Liver (tissue), 9 donors: ENCODE results near the gene EFCAB11. TPM values are rescaled to one million over a fixed set of nuclear protein-coding genes. Genes with fewer than 3 reads are reported as not detected.

ENCODE experiments used
- DNase-seq: peaks from one replicate; pipeline ENCODE4 v3.0.0-alpha.2; 2017; ENCODE audit warnings: low spot score
- H3K27ac ChIP-seq, 2 donors: one replicate each; pipeline ENCODE4 v1.7.0; 2013; ENCODE audit warnings: inconsistent platforms in 2 of 2, low read length in 2 of 2, control low read depth in 1 of 2, low read depth in 1 of 2, mild to moderate bottlenecking in 1 of 2
- H3K27me3 ChIP-seq, 4 donors: one replicate each; pipeline versions ENCODE4 v1.6.1 to v1.7.0; 2013; ENCODE audit warnings: low read length in 3 of 4, inconsistent platforms in 1 of 4, mild to moderate bottlenecking in 1 of 4, moderate library complexity in 1 of 4; ENCODE audit not compliant: control insufficient read depth in 4 of 4, insufficient read depth in 4 of 4
- H3K36me3 ChIP-seq, 4 donors: one replicate each; pipeline versions ENCODE4 v1.6.1 to v1.7.0; 2013; ENCODE audit warnings: low read length in 3 of 4, mild to moderate bottlenecking in 3 of 4, low read depth in 1 of 4, moderate library complexity in 1 of 4; ENCODE audit not compliant: control insufficient read depth in 4 of 4, insufficient read depth in 3 of 4
- H3K4me1 ChIP-seq, 4 donors: one replicate each; pipeline versions ENCODE4 v1.6.1 to v1.7.0; 2013; ENCODE audit warnings: low read length in 3 of 4, mild to moderate bottlenecking in 3 of 4, moderate library complexity in 1 of 4; ENCODE audit not compliant: control insufficient read depth in 4 of 4, insufficient read depth in 4 of 4
- H3K4me3 ChIP-seq, 3 donors: one replicate each; pipeline versions ENCODE4 v1.6.1 to v1.7.0; 2013; ENCODE audit warnings: low read length in 3 of 3, control low read depth in 1 of 3, low read depth in 1 of 3, mild to moderate bottlenecking in 1 of 3
- H3K9ac ChIP-seq, 2 donors: one replicate each; pipeline ENCODE4 v1.7.0; 2013; ENCODE audit warnings: low read length in 2 of 2, mild to moderate bottlenecking in 2 of 2, moderate library complexity in 2 of 2, control low read depth in 1 of 2, low read depth in 1 of 2
- H3K9me3 ChIP-seq, 4 donors: one replicate each; pipeline versions ENCODE4 v1.6.1 to v1.7.0; 2013; ENCODE audit warnings: low read length in 3 of 4; ENCODE audit not compliant: control insufficient read depth in 4 of 4
- EGR1 ChIP-seq, 2 donors: IDR thresholded peaks; 2 replicates each; pipeline ENCODE4 v1.6.1; 2016 to 2018; ENCODE audit warnings: antibody characterized with exemption in 2 of 2, low read depth in 2 of 2
- FOXA1 ChIP-seq: IDR thresholded peaks from 2 replicates; pipeline ENCODE4 v1.6.1; 2016; ENCODE audit warnings: antibody characterized with exemption
- FOXA2 ChIP-seq: IDR thresholded peaks from 2 replicates; pipeline ENCODE4 v1.6.1; 2016; ENCODE audit warnings: antibody characterized with exemption
- GABPA ChIP-seq, 2 donors: IDR thresholded peaks in 1 of 2; conservative IDR thresholded peaks in 1 of 2; 2 replicates each; pipeline ENCODE4 v1.6.1; 2016; ENCODE audit warnings: antibody characterized with exemption in 2 of 2, mild to moderate bottlenecking in 1 of 2, moderate library complexity in 1 of 2
- HNF4A ChIP-seq, 2 donors: conservative IDR thresholded peaks; 2 replicates each; pipeline ENCODE4 v1.6.1; 2016; ENCODE audit warnings: antibody characterized with exemption in 2 of 2, mild to moderate bottlenecking in 2 of 2
- HNF4G ChIP-seq: IDR thresholded peaks from 2 replicates; pipeline ENCODE4 v1.6.1; 2016; ENCODE audit warnings: antibody characterized with exemption
- JUND ChIP-seq, 2 donors: IDR thresholded peaks; 2 replicates each; pipeline ENCODE4 v1.6.1; 2016; ENCODE audit warnings: antibody characterized with exemption in 2 of 2
- NR2F2 ChIP-seq: IDR thresholded peaks from 2 replicates; pipeline ENCODE4 v1.6.1; 2016; ENCODE audit warnings: antibody characterized with exemption
- RAD21 ChIP-seq, 2 donors: IDR thresholded peaks; 2 replicates each; pipeline ENCODE4 v1.6.1; 2016; ENCODE audit warnings: antibody characterized with exemption in 2 of 2, mild to moderate bottlenecking in 2 of 2
- RXRA ChIP-seq, 2 donors: IDR thresholded peaks; 2 replicates each; pipeline ENCODE4 v1.6.1; 2017 to 2018; ENCODE audit warnings: antibody characterized with exemption in 2 of 2, mild to moderate bottlenecking in 1 of 2
- SP1 ChIP-seq: IDR thresholded peaks from 2 replicates; pipeline ENCODE4 v1.6.1; 2018; ENCODE audit warnings: antibody characterized with exemption, mild to moderate bottlenecking
- TAF1 ChIP-seq: conservative IDR thresholded peaks from 2 replicates; pipeline ENCODE4 v1.6.1; 2016; ENCODE audit warnings: antibody characterized with exemption, mild to moderate bottlenecking
- YY1 ChIP-seq: IDR thresholded peaks from 2 replicates; pipeline ENCODE4 v1.6.1; 2016; ENCODE audit warnings: antibody characterized with exemption, mild to moderate bottlenecking
- WGBS: extraction: QIAGEN DNeasy Blood & Tissue Kit; methylation state at CpG from one replicate; pipeline ENCODE4 v1.1.7; 2013; 5-methylcytosine and 5-hydroxymethylcytosine counted together
- polyA plus RNA-seq, 2 donors: library from polyadenylated mRNA; stranded (reverse) in 1 of 2; unstranded in 1 of 2; fragments of 200-250 nt in 1 of 2; fragments of >200 nt in 1 of 2; fragmentation: Nextera tagmentation in 1 of 2; extraction: Ambion mirVana in 1 of 2; gene quantifications; one replicate each; pipeline versions ENCODE4 v1.2.1 to v1.2.3, GENCODE V29; 2013 to 2015
- total RNA-seq, 2 donors: library from RNA; depleted of rRNA; stranded (reverse); fragments of >200 nt; gene quantifications; one replicate each; pipeline ENCODE4 v1.2.3, GENCODE V29; 2014
- TF ChIP-seq, protein P1 (sequence below): IDR thresholded peaks from 2 replicates; pipeline ENCODE4 v1.6.1; 2016; ENCODE audit warnings: antibody characterized with exemption
- TF ChIP-seq, protein P2 (sequence below): IDR thresholded peaks from 2 replicates; pipeline ENCODE4 v1.6.1; 2016; ENCODE audit warnings: antibody characterized with exemption
- TF ChIP-seq, protein P3 (sequence below): IDR thresholded peaks from 2 replicates; pipeline ENCODE4 v1.6.1; 2016; ENCODE audit warnings: antibody characterized with exemption, mild to moderate bottlenecking
- TF ChIP-seq, protein P4 (sequence below): fragments of 150-350 bp; IDR thresholded peaks from 2 replicates; pipeline ENCODE4 v1.5.1; 2017; ENCODE audit warnings: improper control_type of control experiment, low read depth, low read length; ENCODE audit not compliant: missing input control
- TF ChIP-seq, protein P5 (sequence below): IDR thresholded peaks from 2 replicates; pipeline ENCODE4 v1.6.1; 2016; ENCODE audit warnings: antibody characterized with exemption
- donor health status: healthy.
- donor health status: healthy.
- donor health status: healthy.
- donor health status: healthy.
- donor health status: healthy.

EFCAB11 gene
- total and polyA plus RNA-seq, 4 donors, result 2.1 to 4.7 (median 3.4) TPM

DNA sequence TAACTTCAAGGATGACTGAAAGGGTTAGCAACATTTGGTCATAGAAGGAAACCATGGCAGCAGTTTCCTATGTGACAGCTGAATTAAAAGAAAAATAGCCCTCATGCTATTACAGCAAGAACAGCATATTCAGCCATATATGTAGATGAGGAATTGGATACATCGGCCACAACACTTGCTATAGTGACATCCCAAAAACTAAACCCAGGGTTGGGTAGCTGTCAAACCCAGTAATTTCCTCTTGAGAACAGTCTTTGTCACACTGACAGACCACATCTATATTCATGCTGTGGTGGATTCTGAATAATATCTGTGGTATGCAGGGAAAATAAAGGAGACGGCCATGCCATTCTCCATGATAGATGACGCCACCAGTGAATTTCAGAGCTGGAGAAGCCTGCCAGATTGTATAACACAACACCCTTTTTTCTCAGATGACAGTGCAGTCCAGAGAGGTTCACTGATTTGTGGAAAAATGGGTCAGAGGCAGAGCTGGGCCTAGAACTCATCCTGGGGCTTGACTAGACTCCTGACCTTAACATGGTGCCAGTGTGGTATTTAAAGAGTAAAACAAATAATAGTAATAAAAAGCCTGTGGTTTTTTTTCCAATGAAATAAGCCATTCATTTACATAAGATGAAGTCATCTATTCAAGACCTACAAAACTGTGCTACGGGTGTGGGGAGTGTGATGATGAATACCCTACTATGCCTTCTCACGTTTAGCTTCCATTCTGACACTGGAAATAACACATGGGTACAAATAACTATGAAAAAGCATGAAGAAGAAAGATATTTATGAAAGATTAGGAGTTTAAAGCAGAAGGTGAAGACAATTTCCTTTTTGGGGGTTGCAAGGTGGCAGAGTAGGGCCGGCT is 32.3 kb downstream of the EFCAB11 start:
- Histone ChIP-seq H3K27ac (no peak overlapping the region), H3K36me3 (no peaks in the 10 kb centered on the region), H3K27me3 (no peaks in the 10 kb centered on the region), H3K4me1 (peaks cover 0 to 12% (median 6%) of the 10 kb centered on the region in 4 donors), H3K9me3 (no peaks in the 10 kb centered on the region), H3K4me3 (no peak overlapping the region), H3K9ac (peak overlapping the region in 1 of 2 donors; percentile 1)
- 93% methylated on average over 6 of the region's 6 CpGs for WGBS
- TF ChIP-seq FOXA2 (no peak), GABPA (IDR thresholded peaks at IDR 0.05 in 1 of 2, conservative IDR thresholded peaks at IDR 0.05 in 1 of 2) (no peak), SP1 (no peak), HNF4G (no peak), RXRA (IDR thresholded peaks at IDR 0.05) (no peak), RAD21 (IDR thresholded peaks at IDR 0.05) (no peak), YY1 (no peak), EGR1 (IDR thresholded peaks at IDR 0.05; ENCODE audit: low read depth in 2 of 2) (no peak), NR2F2 (no peak), TAF1 (no peak), HNF4A (conservative IDR thresholded peaks at IDR 0.05) (no peak), JUND (IDR thresholded peaks at IDR 0.05) (no peak), FOXA1 (no peak)
- TF ChIP-seq, protein P1, sequence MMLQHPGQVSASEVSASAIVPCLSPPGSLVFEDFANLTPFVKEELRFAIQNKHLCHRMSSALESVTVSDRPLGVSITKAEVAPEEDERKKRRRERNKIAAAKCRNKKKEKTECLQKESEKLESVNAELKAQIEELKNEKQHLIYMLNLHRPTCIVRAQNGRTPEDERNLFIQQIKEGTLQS, result no peak
- TF ChIP-seq, protein P2, sequence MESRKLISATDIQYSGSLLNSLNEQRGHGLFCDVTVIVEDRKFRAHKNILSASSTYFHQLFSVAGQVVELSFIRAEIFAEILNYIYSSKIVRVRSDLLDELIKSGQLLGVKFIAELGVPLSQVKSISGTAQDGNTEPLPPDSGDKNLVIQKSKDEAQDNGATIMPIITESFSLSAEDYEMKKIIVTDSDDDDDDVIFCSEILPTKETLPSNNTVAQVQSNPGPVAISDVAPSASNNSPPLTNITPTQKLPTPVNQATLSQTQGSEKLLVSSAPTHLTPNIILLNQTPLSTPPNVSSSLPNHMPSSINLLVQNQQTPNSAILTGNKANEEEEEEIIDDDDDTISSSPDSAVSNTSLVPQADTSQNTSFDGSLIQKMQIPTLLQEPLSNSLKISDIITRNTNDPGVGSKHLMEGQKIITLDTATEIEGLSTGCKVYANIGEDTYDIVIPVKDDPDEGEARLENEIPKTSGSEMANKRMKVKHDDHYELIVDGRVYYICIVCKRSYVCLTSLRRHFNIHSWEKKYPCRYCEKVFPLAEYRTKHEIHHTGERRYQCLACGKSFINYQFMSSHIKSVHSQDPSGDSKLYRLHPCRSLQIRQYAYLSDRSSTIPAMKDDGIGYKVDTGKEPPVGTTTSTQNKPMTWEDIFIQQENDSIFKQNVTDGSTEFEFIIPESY, result no peak
- TF ChIP-seq, protein P3, sequence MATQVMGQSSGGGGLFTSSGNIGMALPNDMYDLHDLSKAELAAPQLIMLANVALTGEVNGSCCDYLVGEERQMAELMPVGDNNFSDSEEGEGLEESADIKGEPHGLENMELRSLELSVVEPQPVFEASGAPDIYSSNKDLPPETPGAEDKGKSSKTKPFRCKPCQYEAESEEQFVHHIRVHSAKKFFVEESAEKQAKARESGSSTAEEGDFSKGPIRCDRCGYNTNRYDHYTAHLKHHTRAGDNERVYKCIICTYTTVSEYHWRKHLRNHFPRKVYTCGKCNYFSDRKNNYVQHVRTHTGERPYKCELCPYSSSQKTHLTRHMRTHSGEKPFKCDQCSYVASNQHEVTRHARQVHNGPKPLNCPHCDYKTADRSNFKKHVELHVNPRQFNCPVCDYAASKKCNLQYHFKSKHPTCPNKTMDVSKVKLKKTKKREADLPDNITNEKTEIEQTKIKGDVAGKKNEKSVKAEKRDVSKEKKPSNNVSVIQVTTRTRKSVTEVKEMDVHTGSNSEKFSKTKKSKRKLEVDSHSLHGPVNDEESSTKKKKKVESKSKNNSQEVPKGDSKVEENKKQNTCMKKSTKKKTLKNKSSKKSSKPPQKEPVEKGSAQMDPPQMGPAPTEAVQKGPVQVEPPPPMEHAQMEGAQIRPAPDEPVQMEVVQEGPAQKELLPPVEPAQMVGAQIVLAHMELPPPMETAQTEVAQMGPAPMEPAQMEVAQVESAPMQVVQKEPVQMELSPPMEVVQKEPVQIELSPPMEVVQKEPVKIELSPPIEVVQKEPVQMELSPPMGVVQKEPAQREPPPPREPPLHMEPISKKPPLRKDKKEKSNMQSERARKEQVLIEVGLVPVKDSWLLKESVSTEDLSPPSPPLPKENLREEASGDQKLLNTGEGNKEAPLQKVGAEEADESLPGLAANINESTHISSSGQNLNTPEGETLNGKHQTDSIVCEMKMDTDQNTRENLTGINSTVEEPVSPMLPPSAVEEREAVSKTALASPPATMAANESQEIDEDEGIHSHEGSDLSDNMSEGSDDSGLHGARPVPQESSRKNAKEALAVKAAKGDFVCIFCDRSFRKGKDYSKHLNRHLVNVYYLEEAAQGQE, result no peak
- TF ChIP-seq, protein P4, sequence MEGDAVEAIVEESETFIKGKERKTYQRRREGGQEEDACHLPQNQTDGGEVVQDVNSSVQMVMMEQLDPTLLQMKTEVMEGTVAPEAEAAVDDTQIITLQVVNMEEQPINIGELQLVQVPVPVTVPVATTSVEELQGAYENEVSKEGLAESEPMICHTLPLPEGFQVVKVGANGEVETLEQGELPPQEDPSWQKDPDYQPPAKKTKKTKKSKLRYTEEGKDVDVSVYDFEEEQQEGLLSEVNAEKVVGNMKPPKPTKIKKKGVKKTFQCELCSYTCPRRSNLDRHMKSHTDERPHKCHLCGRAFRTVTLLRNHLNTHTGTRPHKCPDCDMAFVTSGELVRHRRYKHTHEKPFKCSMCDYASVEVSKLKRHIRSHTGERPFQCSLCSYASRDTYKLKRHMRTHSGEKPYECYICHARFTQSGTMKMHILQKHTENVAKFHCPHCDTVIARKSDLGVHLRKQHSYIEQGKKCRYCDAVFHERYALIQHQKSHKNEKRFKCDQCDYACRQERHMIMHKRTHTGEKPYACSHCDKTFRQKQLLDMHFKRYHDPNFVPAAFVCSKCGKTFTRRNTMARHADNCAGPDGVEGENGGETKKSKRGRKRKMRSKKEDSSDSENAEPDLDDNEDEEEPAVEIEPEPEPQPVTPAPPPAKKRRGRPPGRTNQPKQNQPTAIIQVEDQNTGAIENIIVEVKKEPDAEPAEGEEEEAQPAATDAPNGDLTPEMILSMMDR, result no peak
- TF ChIP-seq, protein P5, sequence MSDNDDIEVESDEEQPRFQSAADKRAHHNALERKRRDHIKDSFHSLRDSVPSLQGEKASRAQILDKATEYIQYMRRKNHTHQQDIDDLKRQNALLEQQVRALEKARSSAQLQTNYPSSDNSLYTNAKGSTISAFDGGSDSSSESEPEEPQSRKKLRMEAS, result no peak
- DNase-seq, result no peak
